H54 (cell line): ENCODE measurements around the gene MICAL3.
A peak's percentile ranks its signal among the peaks of the same experiment; 100 is the strongest.
"Not testable (repeated sequence)": the region's sequence is repeated elsewhere in the genome, so short reads cannot be mapped to it uniquely, and the experiment has no call there.

Experiments
- DNase-seq: peaks from one replicate; pipeline ENCODE4 v3.0.0; 2011; ENCODE audit warnings: low spot score, mixed read lengths; ENCODE audit not compliant: insufficient read length
- FAIRE-seq: peaks from 3 replicates; lab custom pipeline; 2011; peaks lifted over from hg19 to GRCh38; lab: Jason Lieb, UNC
- POLR2A ChIP-seq: IDR thresholded peaks from 2 replicates; pipeline ENCODE4 v1.6.1; 2011; ENCODE audit warnings: low read depth, mild to moderate bottlenecking, low read length

The MICAL3 gene

DNA sequence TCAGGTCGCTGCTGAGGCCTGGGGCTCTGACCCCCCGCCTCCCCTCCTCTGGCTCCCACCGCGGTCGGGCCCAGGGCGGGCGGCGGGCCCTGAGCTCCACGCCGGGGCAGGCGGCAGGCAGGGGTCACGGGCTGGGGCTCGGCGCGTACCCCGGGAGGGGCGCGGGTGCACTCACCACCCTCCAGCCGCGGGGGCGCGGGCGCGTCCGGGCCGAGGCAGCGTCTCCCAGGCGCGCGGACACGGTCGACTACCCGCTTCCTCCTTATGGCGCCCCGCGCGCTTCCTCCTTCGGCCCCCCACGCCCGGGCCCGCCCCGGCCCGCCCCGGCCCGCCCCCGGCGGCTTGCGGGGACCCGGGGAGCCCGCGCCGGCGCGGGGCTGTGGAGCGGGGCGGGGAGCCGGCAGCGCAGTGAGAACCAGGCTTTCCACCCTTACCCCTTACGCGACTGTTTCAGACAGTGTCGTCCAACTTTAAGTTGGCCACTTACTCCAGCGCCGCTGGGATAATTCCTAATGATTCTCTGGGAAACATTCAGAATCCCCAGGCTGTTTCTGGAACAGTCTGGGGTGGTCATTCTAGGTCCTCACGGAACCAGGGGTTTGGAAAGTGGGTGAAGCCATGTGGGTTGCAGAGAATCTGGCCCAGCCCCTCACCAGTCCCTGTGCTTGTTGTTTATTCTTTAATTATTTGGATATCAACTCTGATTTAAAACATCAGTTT is 250.0 kb downstream of the MICAL3 start, which contains the start of gene BID:
Gene BID, minus strand, starts transcription at position 264 of the 720 bp plus-strand sequence. CDS start 24,353 bp downstream, outside the sequence.
- DNase-seq (peak; percentile 35), FAIRE-seq (no peak)
- TF ChIP-seq POLR2A = peak; percentile 49; the same call in 1 of the 2 replicates

DNA sequence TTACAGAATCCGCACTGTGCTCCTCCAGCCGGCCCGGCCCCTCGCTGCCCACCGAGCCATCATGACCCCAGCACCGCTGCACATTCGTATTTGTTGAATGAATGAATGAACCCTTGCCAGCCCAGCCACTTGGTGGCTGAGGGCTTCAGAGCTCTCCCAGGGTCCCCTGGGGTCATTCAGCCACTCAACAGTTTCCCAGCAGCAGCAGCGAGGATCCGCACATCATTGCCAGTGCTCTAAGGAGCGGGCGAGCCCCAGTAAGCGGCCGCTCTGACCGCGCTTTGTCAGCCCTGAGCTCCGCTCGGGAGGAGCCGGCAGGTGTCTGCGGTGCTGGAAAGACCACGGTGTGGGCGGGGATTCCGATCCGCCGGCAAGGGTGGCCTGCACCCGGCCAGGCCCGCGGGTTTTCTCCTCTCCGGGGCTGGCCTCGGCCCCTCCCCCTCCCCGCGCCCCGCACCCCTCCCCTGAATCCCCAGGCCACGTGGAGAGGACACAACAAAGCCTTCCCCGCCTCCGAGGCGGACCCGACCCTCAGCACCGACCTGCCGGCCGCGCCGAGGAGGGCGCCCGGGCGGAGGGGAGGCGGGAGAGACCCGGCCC is 250.7 kb downstream of the MICAL3 start:
- FAIRE-seq = no peak
- peak; percentile 64 for DNase-seq
- no peak for TF ChIP-seq POLR2A

- FAIRE-seq (no peak), DNase-seq (peak; percentile 74)
- TF ChIP-seq POLR2A = no peak
Measured at GRCh38 chr22:17772958-17773605, 251.3 kb downstream of the MICAL3 start.

DNA sequence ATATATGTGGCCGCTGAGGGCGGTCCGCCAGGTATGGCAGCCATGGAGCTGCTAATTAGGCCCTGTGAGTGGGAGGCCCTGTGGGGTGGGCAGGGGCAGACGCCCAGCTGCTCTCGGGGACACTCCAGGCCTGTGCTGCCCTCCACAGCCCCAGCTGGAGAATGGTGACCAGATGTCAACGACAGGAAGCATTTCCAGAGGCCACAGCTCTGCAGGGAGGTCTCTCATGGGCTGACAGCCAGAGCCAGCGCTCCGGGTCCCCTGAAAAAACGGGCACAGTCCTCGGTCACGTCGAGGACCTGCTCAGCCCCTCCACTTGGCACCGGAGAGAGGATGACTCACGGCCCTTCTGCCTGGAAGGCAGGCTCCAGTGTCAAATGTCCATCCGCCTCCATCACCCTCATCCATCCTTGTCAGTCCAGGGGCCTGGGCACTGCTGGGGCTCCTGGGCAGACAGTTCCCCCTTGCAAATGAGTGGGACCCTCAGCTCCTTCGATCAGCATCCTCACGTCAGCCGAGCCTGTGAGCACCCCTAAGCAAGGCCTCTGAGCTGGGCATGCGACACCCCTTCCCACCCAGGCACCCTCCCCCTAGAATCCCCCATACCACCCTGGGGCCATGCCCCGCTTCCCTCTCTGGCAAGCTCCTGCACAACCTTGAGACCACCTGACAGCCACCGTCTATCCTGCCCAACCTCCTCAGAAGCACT is 252.0 kb downstream of the MICAL3 start:
- no peak for TF ChIP-seq POLR2A
- no peak for FAIRE-seq
- peak; percentile 37 for DNase-seq

DNA sequence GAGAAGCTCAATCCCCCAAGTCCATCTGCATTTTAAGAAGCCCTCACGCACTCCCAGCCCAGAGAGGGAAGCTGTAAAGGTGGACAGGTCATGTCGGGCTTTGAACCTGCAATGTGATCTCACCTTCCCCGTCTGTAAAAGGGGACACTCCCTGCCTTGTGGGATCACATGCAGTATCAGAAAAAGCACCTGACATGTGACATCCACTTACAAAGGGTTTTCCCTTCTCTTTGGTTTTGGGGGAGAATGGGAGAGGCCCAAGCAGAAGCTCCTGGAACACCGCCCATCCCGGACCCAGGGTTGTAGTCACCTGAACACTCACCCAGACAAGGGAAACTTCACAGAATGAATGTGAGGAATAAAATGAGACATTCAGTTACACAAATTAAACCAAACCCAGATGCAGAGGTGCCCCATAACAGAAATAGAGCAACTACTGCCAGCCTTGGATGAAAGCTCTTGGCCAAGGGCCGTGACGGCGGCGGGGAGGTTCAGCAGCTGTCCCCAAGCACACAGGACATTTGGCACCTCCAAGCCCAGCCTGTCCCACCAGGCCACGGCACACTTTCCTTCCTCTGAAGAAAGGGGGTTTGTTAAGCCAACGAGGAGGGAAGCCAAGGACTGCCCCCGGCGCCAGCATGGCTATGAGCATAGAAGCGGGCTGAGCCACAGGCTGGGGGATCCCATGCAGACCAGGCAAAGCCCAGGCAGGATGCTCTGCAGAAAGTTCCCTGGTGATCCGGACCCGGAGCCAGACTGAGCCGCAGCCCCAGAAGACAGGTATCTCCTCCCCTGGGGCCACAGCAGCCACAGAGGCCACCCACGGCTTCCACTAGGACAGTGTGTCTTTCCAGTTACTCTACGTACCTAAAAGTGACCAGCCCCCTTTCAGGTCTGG is 253.9 kb downstream of the MICAL3 start:
- no peak for DNase-seq
- TF ChIP-seq POLR2A = no peak
- FAIRE-seq = no peak

- DNase-seq (no peak), FAIRE-seq (no peak)
- no peak for TF ChIP-seq POLR2A
Measured at GRCh38 chr22:17769716-17770082, 254.7 kb downstream of the MICAL3 start.

DNA sequence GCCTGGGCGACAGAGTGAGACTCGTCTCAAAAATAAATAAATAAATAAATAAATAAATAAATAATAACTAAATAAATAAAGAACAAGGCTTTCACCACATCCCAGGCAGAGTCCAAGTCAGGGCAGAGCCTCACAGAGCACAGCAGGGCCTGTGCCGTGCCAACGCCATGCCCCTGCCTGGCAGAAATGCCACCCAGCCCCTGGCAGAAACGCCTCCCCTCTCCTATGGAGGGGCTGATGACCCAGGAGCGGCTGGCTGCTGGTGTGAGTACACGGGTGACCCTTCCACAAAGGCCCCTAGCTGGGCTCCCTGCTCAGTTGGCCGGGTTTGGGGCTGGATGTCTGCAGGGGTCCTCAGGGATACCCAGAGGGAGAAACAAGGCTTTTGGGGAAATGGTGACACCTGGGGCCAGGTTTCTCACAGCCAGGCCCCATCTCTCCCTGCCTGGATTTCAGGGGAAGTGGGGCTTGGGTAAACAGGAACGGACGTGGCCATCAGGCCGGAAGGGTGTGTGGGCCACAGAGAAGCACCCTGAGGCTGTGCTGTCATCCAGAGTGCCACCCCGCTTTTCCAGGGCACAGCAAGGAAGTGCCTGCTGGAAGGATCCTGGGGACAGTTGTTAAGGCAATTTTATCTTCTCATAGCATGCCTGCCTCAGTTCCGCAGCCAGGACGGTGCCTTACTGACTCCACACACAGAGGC is 255.2 kb downstream of the MICAL3 start:
- TF ChIP-seq POLR2A = no peak
- DNase-seq = no peak
- no peak for FAIRE-seq

DNA sequence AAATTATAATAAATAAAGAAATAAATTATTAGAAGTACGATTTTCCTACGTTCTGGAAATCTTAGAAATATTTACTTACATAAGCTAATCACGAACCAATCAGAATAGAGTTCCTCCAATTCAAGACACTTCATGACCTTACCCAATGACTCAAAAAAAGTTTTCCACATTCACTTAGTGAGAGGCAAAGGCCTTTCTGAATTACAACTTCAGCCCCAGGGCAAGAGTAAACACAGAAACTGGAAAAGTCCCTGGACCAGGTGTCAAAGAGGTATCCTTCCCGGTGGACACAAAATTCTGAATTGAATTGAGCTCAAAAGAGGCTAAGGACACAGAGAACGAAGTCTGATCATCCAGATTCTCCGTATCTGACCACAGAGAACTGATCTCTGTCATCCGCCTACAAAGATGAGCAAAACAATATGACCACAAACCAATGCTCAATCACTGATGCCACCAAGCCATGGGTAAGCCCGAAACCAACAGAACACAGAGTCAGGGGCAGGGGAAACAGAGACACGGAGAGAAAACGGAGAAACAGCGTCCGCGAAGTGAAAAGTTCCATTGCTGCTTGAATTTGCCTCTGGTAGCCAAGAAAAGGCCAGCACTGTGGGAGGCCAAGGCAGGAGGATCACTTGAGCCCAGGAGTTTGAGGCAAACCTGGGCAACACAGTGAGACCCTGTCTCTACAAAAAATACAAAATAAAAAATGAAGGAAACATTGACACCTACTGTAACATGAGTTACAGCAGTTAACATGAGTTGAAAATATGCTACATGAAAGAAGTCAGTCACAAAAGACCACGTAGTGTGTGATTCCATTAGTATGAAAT is 256.9 kb downstream of the MICAL3 start:
- no peak for TF ChIP-seq POLR2A
- DNase-seq (no peak), FAIRE-seq (no peak)

DNA sequence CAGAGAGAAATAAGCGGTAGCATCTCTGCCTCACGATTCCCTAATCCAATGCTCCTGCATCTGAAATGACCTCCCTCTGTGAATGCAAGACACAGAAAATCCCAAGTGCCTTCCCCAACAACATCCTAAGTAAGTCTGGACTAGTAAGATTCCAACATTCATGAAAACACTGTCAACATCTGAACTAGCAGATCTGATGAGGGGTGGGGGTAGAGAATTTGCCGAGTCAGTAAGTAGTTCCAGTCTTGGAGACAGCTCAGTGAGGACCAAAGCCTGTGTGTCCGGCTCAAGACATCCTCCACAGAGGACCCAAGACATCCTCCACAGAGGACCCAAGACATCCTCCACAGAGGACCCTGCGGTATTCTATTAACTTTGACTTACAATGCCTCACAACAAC is 259.5 kb downstream of the MICAL3 start:
- DNase-seq, FAIRE-seq: not testable (repeated sequence)

DNA sequence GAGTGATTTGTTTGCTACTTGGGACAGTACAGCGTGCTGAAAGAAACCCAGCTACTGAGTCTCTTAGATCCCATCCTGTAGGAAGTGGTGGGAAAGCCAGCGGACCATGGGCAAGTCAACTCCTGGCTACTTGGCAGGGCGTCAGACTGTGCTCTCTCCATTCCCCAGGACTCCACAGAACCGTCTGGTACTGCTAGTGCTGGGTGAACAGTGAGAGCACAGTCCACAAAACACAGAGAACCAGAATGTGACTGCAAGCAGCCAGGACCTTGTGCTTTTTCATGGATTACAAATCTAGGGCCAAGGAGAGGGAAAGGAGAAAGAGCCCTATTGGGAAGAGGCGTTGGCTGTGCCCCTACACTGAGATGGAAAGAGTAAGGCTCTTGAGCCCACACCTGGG is 260.3 kb downstream of the MICAL3 start:
- FAIRE-seq (no peak), DNase-seq (no peak)
- TF ChIP-seq POLR2A = no peak

DNA sequence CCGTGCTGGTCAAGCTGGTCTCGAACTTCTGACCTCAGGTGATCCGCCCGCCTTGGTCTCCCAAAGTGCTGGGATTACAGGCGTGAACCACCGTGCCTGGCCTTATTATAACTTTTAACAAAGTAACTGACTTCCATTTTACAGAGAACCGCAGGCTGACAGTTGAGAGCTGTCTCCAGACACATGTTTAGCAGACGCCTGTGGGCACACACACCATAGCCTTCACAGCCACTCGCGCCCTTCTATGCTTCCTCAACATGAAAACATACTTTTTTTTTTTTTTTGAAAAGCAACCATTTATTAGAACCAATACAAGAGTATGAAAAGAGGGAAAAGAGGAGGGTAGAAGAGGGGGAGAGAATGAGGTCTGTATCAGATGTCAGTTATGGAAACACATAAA is 260.9 kb downstream of the MICAL3 start:
- not testable (repeated sequence) for FAIRE-seq, DNase-seq

DNA sequence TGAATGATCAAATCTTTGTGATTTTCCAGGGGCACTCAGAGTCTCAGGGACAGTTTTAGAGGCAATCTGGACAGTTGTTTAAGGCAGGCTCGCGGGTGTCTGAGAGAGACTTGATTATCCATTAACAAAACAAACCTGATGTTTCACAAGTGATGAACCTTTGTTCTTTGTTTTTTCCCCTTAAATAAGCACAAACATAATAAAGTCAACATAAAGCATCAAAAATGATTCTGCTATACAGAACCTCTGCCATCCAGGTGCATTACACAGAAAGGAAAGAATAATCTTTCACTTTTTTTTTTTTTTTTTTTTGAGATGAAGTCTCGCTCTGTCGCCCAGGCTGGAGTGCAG is 263.2 kb downstream of the MICAL3 start:
- no peak for FAIRE-seq
- TF ChIP-seq POLR2A = no peak
- DNase-seq = no peak
